HepG2 (cell line): ENCODE measurements around the gene EZH1. TPM values are rescaled to one million over a fixed set of nuclear protein-coding genes. Genes with fewer than 3 reads are reported as not detected.

Experiments
- ADNP ChIP-seq: sonication (generic); formaldehyde crosslinking; IDR thresholded peaks from 2 replicates; pipeline ENCODE4 v1.4.0; 2020; ENCODE audit warnings: missing genetic modification reagents
- BHLHE40 ChIP-seq: IDR thresholded peaks from 2 replicates; pipeline ENCODE4 v1.6.1; 2011; ENCODE audit warnings: low read length, improper control_type of control experiment
- DNMT3B ChIP-seq: conservative IDR thresholded peaks from 2 replicates; pipeline ENCODE4 v1.6.1; 2016; ENCODE audit warnings: missing biosample characterization, control low read depth
- GATA4 ChIP-seq: sonication (generic); IDR thresholded peaks from 2 replicates; pipeline ENCODE4 v1.6.1; 2016; ENCODE audit warnings: antibody characterized with exemption, low read depth, borderline replicate concordance
- HNRNPUL1 ChIP-seq: fragments of 200-400 bp; formaldehyde crosslinking; IDR thresholded peaks from 2 replicates; pipeline ENCODE4 v1.6.1; 2017; ENCODE audit warnings: low read depth, mild to moderate bottlenecking, low read length, moderate library complexity
- HOXA5 ChIP-seq: sonication (generic); formaldehyde crosslinking; IDR thresholded peaks from 2 replicates; pipeline ENCODE4 v1.4.0; 2020; ENCODE audit warnings: missing genetic modification reagents
- KMT2B ChIP-seq: IDR thresholded peaks from 2 replicates; pipeline ENCODE4 v1.6.1; 2016; ENCODE audit warnings: missing genetic modification reagents, missing compliant biosample characterization
- MAF1 ChIP-seq: sonication (generic); formaldehyde crosslinking; IDR thresholded peaks from 2 replicates; pipeline ENCODE4 v1.5.0; 2020; ENCODE audit warnings: missing genetic modification reagents, borderline replicate concordance
- MED8 ChIP-seq: sonication (generic); formaldehyde crosslinking; IDR thresholded peaks from 2 replicates; pipeline ENCODE4 v1.8.1; 2023; ENCODE audit warnings: mild to moderate bottlenecking, missing genetic modification reagents; ENCODE audit not compliant: insufficient replicate concordance
- MYNN ChIP-seq: sonication (generic); formaldehyde crosslinking; IDR thresholded peaks from 2 replicates; pipeline ENCODE4 v1.4.0; 2020; ENCODE audit warnings: mild to moderate bottlenecking, low read depth, missing genetic modification reagents
- NFIB ChIP-seq: sonication (generic); formaldehyde crosslinking; IDR thresholded peaks from 2 replicates; pipeline ENCODE4 v1.9.0; 2021; ENCODE audit warnings: missing genetic modification reagents, mild to moderate bottlenecking, borderline replicate concordance
- NFYC ChIP-seq: IDR thresholded peaks from 2 replicates; pipeline ENCODE4 v1.6.1; 2016; ENCODE audit warnings: missing genetic modification reagents, missing compliant biosample characterization
- PITX1 ChIP-seq: sonication (generic); formaldehyde crosslinking; IDR thresholded peaks from 2 replicates; pipeline ENCODE4 v1.5.1; 2020; ENCODE audit warnings: mild to moderate bottlenecking, missing genetic modification reagents
- SRSF4 ChIP-seq: fragments of 200-400 bp; formaldehyde crosslinking; IDR thresholded peaks from one replicate; pipeline ENCODE4 v1.6.1; 2018; ENCODE audit warnings: mild to moderate bottlenecking, low read depth, low read length, moderate library complexity; ENCODE audit not compliant: poor library complexity, severe bottlenecking
- ZNF136 ChIP-seq: sonication (generic); formaldehyde crosslinking; IDR thresholded peaks from 2 replicates; pipeline ENCODE4 v1.8.1; 2022; ENCODE audit warnings: low read depth, mild to moderate bottlenecking, moderate library complexity, missing genetic modification reagents
- ZNF17 ChIP-seq: sonication (generic); formaldehyde crosslinking; IDR thresholded peaks from 2 replicates; pipeline ENCODE4 v1.5.0; 2020; ENCODE audit warnings: mild to moderate bottlenecking, missing genetic modification reagents
- ZNF501 ChIP-seq: sonication (generic); formaldehyde crosslinking; IDR thresholded peaks from 2 replicates; pipeline ENCODE4 v1.5.1; 2020; ENCODE audit warnings: mild to moderate bottlenecking, moderate library complexity, missing genetic modification reagents
- ZNF713 ChIP-seq: sonication (generic); formaldehyde crosslinking; IDR thresholded peaks from 2 replicates; pipeline ENCODE4 v1.4.0; 2020; ENCODE audit warnings: mild to moderate bottlenecking, missing genetic modification reagents
- ZNF891 ChIP-seq: sonication (generic); formaldehyde crosslinking; IDR thresholded peaks from 2 replicates; pipeline ENCODE4 v1.5.0; 2020; ENCODE audit warnings: mild to moderate bottlenecking, missing genetic modification reagents
- polyA plus RNA-seq, 8 experiments: library from polyadenylated mRNA; depleted of rRNA in 3 of 8; stranded (reverse) in 7 of 8; unstranded in 1 of 8; fragments of >200 nt; fragmentation: Illumina TruSeq in 4 of 8; extraction: Trizol in 4 of 8; gene quantifications; 2 replicates each; pipeline versions ENCODE4 v1.2.1 to v1.2.3, GENCODE V29; 2011 to 2016; ENCODE audit warnings: low read depth in 4 of 8, missing spikeins in 1 of 8, mixed read lengths in 1 of 8; ENCODE audit not compliant: insufficient read depth in 1 of 8
- total RNA-seq, 5 experiments: library from RNA; depleted of rRNA; stranded (reverse); fragments of >200 nt; fragmentation: Illumina TruSeq; extraction: Trizol; gene quantifications; 2 replicates each; pipeline ENCODE4 v1.2.3, GENCODE V29; 2016; ENCODE audit warnings: low read depth in 1 of 5
- TF ChIP-seq, protein P1 (sequence below): sonication (generic); formaldehyde crosslinking; IDR thresholded peaks from 2 replicates; pipeline ENCODE4 v1.5.1; 2020; ENCODE audit warnings: missing genetic modification reagents, mild to moderate bottlenecking, borderline replicate concordance
- TF ChIP-seq, protein P2 (sequence below): sonication (generic); formaldehyde crosslinking; conservative IDR thresholded peaks from 2 replicates; pipeline ENCODE4 v1.8.0; 2022; ENCODE audit warnings: low read depth, missing genetic modification reagents
- TF ChIP-seq, protein P3 (sequence below): sonication (generic); formaldehyde crosslinking; IDR thresholded peaks from 2 replicates; pipeline ENCODE4 v1.4.0; 2020; ENCODE audit warnings: missing genetic modification reagents
- TF ChIP-seq, protein P4 (sequence below): sonication (generic); formaldehyde crosslinking; IDR thresholded peaks from 2 replicates; pipeline ENCODE4 v1.4.0; 2020; ENCODE audit warnings: low read depth, mild to moderate bottlenecking, missing genetic modification reagents

Gene EZH1
- total and polyA plus RNA-seq, 2 of the 13 experiments (the other 11 are each of a cell fraction or from before 2014, with no cell fraction given): 11.6 to 24.0 TPM

DNA sequence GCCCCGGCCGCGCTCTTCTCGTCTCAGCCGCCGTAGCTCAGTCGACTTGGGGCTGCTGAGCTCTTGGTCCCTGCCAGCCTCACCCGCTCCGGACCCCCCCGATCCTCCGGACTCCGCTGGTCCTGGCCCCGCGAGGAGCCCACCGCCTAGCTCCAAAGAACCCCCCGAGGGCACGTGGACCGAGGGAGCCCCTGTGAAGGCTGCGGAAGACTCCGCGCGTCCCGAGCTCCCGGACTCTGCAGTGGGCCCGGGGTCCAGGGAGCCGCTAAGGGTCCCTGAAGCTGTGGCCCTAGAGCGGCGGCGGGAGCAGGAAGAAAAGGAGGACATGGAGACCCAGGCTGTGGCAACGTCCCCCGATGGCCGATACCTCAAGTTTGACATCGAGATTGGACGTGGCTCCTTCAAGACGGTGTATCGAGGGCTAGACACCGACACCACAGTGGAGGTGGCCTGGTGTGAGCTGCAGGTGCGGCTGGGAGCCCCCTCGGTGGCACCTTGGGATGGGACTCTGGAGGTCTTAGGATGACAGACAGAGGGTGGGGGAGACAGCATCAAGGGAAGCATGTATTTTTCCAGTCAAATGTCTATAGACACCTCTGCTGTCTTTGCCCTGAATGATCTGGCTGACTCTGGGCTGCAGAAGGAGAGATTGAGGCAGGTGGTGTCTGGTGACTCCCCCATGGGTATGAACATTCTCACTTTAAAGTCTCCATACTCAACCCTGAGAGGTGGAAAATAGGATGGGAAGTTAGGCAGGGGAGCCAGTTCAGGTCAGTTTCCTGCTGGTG is 36.2 kb upstream of the EZH1 start (continued):
- TF ChIP-seq, protein P1, sequence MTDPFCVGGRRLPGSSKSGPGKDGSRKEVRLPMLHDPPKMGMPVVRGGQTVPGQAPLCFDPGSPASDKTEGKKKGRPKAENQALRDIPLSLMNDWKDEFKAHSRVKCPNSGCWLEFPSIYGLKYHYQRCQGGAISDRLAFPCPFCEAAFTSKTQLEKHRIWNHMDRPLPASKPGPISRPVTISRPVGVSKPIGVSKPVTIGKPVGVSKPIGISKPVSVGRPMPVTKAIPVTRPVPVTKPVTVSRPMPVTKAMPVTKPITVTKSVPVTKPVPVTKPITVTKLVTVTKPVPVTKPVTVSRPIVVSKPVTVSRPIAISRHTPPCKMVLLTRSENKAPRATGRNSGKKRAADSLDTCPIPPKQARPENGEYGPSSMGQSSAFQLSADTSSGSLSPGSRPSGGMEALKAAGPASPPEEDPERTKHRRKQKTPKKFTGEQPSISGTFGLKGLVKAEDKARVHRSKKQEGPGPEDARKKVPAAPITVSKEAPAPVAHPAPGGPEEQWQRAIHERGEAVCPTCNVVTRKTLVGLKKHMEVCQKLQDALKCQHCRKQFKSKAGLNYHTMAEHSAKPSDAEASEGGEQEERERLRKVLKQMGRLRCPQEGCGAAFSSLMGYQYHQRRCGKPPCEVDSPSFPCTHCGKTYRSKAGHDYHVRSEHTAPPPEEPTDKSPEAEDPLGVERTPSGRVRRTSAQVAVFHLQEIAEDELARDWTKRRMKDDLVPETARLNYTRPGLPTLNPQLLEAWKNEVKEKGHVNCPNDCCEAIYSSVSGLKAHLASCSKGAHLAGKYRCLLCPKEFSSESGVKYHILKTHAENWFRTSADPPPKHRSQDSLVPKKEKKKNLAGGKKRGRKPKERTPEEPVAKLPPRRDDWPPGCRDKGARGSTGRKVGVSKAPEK (CRISPR knock-in tag): no peak
- TF ChIP-seq, protein P2, sequence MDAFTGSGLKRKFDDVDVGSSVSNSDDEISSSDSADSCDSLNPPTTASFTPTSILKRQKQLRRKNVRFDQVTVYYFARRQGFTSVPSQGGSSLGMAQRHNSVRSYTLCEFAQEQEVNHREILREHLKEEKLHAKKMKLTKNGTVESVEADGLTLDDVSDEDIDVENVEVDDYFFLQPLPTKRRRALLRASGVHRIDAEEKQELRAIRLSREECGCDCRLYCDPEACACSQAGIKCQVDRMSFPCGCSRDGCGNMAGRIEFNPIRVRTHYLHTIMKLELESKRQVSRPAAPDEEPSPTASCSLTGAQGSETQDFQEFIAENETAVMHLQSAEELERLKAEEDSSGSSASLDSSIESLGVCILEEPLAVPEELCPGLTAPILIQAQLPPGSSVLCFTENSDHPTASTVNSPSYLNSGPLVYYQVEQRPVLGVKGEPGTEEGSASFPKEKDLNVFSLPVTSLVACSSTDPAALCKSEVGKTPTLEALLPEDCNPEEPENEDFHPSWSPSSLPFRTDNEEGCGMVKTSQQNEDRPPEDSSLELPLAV (CRISPR knock-in tag): no peak
- no peak; the same call in 1 of the 2 replicates for TF ChIP-seq ZNF136
- no peak for TF ChIP-seq HOXA5
- TF ChIP-seq, protein P3, sequence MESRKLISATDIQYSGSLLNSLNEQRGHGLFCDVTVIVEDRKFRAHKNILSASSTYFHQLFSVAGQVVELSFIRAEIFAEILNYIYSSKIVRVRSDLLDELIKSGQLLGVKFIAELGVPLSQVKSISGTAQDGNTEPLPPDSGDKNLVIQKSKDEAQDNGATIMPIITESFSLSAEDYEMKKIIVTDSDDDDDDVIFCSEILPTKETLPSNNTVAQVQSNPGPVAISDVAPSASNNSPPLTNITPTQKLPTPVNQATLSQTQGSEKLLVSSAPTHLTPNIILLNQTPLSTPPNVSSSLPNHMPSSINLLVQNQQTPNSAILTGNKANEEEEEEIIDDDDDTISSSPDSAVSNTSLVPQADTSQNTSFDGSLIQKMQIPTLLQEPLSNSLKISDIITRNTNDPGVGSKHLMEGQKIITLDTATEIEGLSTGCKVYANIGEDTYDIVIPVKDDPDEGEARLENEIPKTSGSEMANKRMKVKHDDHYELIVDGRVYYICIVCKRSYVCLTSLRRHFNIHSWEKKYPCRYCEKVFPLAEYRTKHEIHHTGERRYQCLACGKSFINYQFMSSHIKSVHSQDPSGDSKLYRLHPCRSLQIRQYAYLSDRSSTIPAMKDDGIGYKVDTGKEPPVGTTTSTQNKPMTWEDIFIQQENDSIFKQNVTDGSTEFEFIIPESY (CRISPR knock-in tag): peak; percentile 2; the same call in 1 of the 2 replicates
- no peak for TF ChIP-seq NFIB (CRISPR knock-in tag)
- peak; percentile 47; the same call in 1 of the 2 replicates for TF ChIP-seq ZNF891
- no peak for TF ChIP-seq GATA4
- TF ChIP-seq, protein P4, sequence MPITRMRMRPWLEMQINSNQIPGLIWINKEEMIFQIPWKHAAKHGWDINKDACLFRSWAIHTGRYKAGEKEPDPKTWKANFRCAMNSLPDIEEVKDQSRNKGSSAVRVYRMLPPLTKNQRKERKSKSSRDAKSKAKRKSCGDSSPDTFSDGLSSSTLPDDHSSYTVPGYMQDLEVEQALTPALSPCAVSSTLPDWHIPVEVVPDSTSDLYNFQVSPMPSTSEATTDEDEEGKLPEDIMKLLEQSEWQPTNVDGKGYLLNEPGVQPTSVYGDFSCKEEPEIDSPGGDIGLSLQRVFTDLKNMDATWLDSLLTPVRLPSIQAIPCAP (CRISPR knock-in tag): 0 out of 2 replicates have a peak, but pooled peaks have one; percentile 48
- TF ChIP-seq PITX1: 0 out of 2 replicates have a peak, but pooled peaks have one; percentile 10
- TF ChIP-seq ADNP (CRISPR knock-in tag): no peak
- TF ChIP-seq KMT2B (CRISPR knock-in tag): no peak
- no peak for TF ChIP-seq HNRNPUL1
- TF ChIP-seq NFYC: no peak
- peak; percentile 45 for TF ChIP-seq ZNF501 (CRISPR knock-in tag)
- TF ChIP-seq MED8 (CRISPR knock-in tag): no peak
- no peak for TF ChIP-seq BHLHE40
- TF ChIP-seq MYNN: 0 out of 2 replicates have a peak, but pooled peaks have one; percentile 51
- TF ChIP-seq MAF1 (CRISPR knock-in tag): no peak
- 0 out of 2 replicates have a peak, but pooled peaks have one; percentile 85 for TF ChIP-seq ZNF713 (CRISPR knock-in tag)
- no peak for TF ChIP-seq SRSF4
- TF ChIP-seq ZNF17 (CRISPR knock-in tag): no peak
- TF ChIP-seq DNMT3B (CRISPR knock-in tag): 0 out of 2 replicates have a peak, but pooled peaks have one; percentile 30
